ENCODE results near the gene CCDC59. TPM values are rescaled to one million over a fixed set of nuclear protein-coding genes. Genes with fewer than 3 reads are reported as not detected.

Gene CCDC59
- total RNA-seq, 2 donors from 2014 or later = 25.3 to 71.1 TPM

DNA sequence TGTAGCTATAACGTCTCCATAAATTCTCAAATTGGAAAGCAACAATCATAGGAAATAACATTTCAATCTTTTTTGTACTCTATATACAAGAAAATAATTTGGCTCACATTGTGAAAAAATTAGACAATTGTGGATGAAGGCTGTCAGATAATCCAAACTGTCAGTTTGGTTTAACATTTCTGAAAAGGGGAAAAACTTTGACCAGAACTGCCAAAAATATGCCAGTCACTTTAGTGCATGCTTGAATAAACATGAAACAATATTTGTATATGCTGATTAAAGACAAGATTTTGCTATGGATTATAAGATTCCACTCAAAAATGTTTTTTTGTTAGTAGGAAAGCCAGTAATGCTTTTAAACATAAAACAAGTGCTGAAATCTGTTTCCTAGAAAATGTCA is 38.9 kb downstream of the CCDC59 start:
- Histone ChIP-seq H3K9me3 (no peaks in the 10 kb centered on the region), H3K27ac (no peak overlapping the region), H3K27me3 (replicated peaks; ENCODE audit: insufficient read depth) (no peaks in the 10 kb centered on the region), H3K36me3 (no peaks in the 10 kb centered on the region), H3K4me1 (ENCODE audit: control insufficient read depth in 1 of 2, low read depth in 2 of 2) (no peaks in the 10 kb centered on the region), H3K4me3 (no peak overlapping the region)
- ATAC-seq (ENCODE audit: insufficient number of reproducible peaks, low FRiP score, low read depth) = no peak
- no peak for DNase-seq (ENCODE audit: low spot score)
- TF ChIP-seq, protein P1, sequence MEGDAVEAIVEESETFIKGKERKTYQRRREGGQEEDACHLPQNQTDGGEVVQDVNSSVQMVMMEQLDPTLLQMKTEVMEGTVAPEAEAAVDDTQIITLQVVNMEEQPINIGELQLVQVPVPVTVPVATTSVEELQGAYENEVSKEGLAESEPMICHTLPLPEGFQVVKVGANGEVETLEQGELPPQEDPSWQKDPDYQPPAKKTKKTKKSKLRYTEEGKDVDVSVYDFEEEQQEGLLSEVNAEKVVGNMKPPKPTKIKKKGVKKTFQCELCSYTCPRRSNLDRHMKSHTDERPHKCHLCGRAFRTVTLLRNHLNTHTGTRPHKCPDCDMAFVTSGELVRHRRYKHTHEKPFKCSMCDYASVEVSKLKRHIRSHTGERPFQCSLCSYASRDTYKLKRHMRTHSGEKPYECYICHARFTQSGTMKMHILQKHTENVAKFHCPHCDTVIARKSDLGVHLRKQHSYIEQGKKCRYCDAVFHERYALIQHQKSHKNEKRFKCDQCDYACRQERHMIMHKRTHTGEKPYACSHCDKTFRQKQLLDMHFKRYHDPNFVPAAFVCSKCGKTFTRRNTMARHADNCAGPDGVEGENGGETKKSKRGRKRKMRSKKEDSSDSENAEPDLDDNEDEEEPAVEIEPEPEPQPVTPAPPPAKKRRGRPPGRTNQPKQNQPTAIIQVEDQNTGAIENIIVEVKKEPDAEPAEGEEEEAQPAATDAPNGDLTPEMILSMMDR (IDR thresholded peaks at IDR 0.05) = no peak

DNA sequence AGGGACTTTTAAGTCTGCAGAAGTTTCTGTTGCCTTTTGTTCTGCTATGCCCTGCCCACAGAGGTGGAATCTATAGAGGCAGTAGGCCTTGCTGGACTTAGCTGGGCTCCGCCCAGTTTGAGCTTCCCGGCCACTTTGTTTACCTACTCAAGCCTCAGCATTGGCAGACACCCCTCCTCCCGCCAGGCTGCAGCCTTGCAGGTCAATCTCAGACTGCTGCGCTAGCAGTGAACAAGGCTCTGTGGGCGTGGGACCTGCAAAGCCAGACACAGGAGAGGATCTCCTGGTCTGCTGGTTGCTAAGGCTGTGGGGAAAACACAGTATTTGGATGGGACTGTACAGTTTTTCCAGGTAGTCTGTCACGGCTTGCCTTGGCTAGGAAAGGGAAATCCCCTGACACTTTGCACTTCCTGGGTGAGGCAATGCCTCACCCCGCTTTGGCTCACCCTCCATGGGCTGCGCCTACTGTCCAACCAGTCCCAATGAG is 43.7 kb downstream of the CCDC59 start:
- H3K27ac ChIP-seq = no peak overlapping the region
- no peaks in the 10 kb centered on the region for H3K27me3 ChIP-seq (replicated peaks; ENCODE audit: insufficient read depth)
- ATAC-seq (ENCODE audit: insufficient number of reproducible peaks, low FRiP score, low read depth) (no peak), DNase-seq (ENCODE audit: low spot score) (no peak)
- H3K36me3 ChIP-seq = no peaks in the 10 kb centered on the region
- TF ChIP-seq, protein P1 (IDR thresholded peaks at IDR 0.05) = no peak
- H3K4me3 ChIP-seq = no peak overlapping the region
- no peaks in the 10 kb centered on the region for H3K4me1 ChIP-seq (ENCODE audit: control insufficient read depth in 1 of 2, low read depth in 2 of 2)
- no peaks in the 10 kb centered on the region for H3K9me3 ChIP-seq

Other genes with a start within 250 kb of the CCDC59 start
- gene METTL25, start 142 bp upstream of the CCDC59 start, total RNA-seq = 10 to 100 TPM in 1 of 2 donors, 1 to 10 TPM in 1; 9.7 to 26.5 TPM

Data from thoracic aorta (tissue), 2 donors.